Lung (tissue), 16 donors: ENCODE results near the gene DSG4. TPM values are rescaled to one million over a fixed set of nuclear protein-coding genes. Genes with fewer than 3 reads are reported as not detected.
"Not testable (repeated sequence)": the region's sequence is repeated elsewhere in the genome, so short reads cannot be mapped to it uniquely, and the experiment has no call there.

Source experiments
- ATAC-seq: fragments of 200-7000 bp; cut with Tn5 transposase; one replicate; pipeline ENCODE4 v1.9.1; 2020; ENCODE audit warnings: moderate number of reproducible peaks; ENCODE audit not compliant: insufficient read depth, low FRiP score
- DNase-seq, 3 donors: peaks; one replicate each; pipeline ENCODE4 v3.0.0-alpha.2; 2013 to 2017
- H3K27ac ChIP-seq, 2 donors: one replicate each; pipeline ENCODE4 v1.5.1; 2013; ENCODE audit warnings: mild to moderate bottlenecking in 2 of 2, moderate library complexity in 2 of 2, control low read depth in 1 of 2, inconsistent platforms in 1 of 2, low read depth in 1 of 2, low read length in 1 of 2
- H3K27me3 ChIP-seq, 3 donors: one replicate each; pipeline ENCODE4 v1.5.1; 2013; ENCODE audit warnings: low read length in 2 of 3; ENCODE audit not compliant: control insufficient read depth in 3 of 3, insufficient read depth in 3 of 3
- H3K36me3 ChIP-seq, 4 donors: one replicate each; pipeline ENCODE4 v1.5.1; 2013; ENCODE audit warnings: low read length in 4 of 4, mild to moderate bottlenecking in 1 of 4, moderate library complexity in 1 of 4; ENCODE audit not compliant: control insufficient read depth in 4 of 4, insufficient read depth in 4 of 4
- H3K4me1 ChIP-seq, 5 donors: one replicate each; pipeline ENCODE4 v1.5.1; 2013; ENCODE audit warnings: low read length in 5 of 5, mild to moderate bottlenecking in 2 of 5, moderate library complexity in 1 of 5; ENCODE audit not compliant: control insufficient read depth in 5 of 5, insufficient read depth in 5 of 5
- H3K4me3 ChIP-seq: one replicate; pipeline ENCODE4 v1.5.1; 2013; ENCODE audit warnings: mild to moderate bottlenecking, control low read depth, moderate library complexity
- H3K9ac ChIP-seq, 2 donors: one replicate each; pipeline ENCODE4 v1.5.1; 2013; ENCODE audit warnings: low read length in 2 of 2, control low read depth in 1 of 2; ENCODE audit not compliant: insufficient read depth in 1 of 2
- H3K9me3 ChIP-seq, 4 donors: one replicate each; pipeline ENCODE4 v1.5.1; 2013; ENCODE audit warnings: low read length in 3 of 4, mild to moderate bottlenecking in 1 of 4, moderate library complexity in 1 of 4; ENCODE audit not compliant: control insufficient read depth in 4 of 4, insufficient read depth in 3 of 4
- WGBS, 2 donors: extraction: QIAGEN DNeasy Blood & Tissue Kit; methylation state at CpG; one replicate each; pipeline ENCODE4 v1.1.7; 2013; 5-methylcytosine and 5-hydroxymethylcytosine counted together
- long read RNA-seq, 5 donors: transcript quantifications; one replicate each; lab custom pipeline, GENCODE V29; 2026
- polyA plus RNA-seq, 2 donors: library from polyadenylated mRNA; stranded (reverse); fragments of 200-250 nt; gene quantifications; one replicate each; pipeline ENCODE4 v1.2.1, GENCODE V29; 2013
- total RNA-seq, 2 donors: library from RNA; depleted of rRNA in 1 of 2; stranded (reverse); fragments of >200 nt in 1 of 2; gene quantifications; one replicate each; pipeline ENCODE4 v1.2.1, GENCODE V29; 2014 to 2021
- TF ChIP-seq, protein P1 (sequence below): IDR thresholded peaks from 2 replicates; pipeline ENCODE4 v1.5.1; 2012; ENCODE audit warnings: mild to moderate bottlenecking; ENCODE audit errors: control extremely low read depth, extremely low read depth
- donor health status: control.
- donor health status: control.
- donor health status: Bipolar disorder and iron deficiency.
- donor health status: healthy.
- donor health status: DM: yes; HTN: yes; CAD: no.

Gene DSG4
- not detected for total RNA-seq
- polyA plus RNA-seq = not detected
- long read RNA-seq, donor 1 = 0 reads
- long read RNA-seq, donor 2 = 0 reads
- long read RNA-seq, donor 3 = 0 reads
- long read RNA-seq, donor 4 = 0 reads
- long read RNA-seq, donor 5 = 0 reads

- TF ChIP-seq, protein P1, sequence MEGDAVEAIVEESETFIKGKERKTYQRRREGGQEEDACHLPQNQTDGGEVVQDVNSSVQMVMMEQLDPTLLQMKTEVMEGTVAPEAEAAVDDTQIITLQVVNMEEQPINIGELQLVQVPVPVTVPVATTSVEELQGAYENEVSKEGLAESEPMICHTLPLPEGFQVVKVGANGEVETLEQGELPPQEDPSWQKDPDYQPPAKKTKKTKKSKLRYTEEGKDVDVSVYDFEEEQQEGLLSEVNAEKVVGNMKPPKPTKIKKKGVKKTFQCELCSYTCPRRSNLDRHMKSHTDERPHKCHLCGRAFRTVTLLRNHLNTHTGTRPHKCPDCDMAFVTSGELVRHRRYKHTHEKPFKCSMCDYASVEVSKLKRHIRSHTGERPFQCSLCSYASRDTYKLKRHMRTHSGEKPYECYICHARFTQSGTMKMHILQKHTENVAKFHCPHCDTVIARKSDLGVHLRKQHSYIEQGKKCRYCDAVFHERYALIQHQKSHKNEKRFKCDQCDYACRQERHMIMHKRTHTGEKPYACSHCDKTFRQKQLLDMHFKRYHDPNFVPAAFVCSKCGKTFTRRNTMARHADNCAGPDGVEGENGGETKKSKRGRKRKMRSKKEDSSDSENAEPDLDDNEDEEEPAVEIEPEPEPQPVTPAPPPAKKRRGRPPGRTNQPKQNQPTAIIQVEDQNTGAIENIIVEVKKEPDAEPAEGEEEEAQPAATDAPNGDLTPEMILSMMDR = no peak
- no peaks in the 10 kb centered on the region for H3K9me3 ChIP-seq
- DNase-seq (no peak), ATAC-seq (no peak)
- H3K36me3 ChIP-seq = no peaks in the 10 kb centered on the region
- H3K27ac ChIP-seq = no peak within 1 kb of the TSS
- H3K4me3 ChIP-seq = no peak within 1 kb of the TSS
- no peaks in the 10 kb centered on the region for H3K27me3 ChIP-seq
- H3K9ac ChIP-seq = no peak within 1 kb of the TSS
- 88 to 93% methylated on average over 3 of the region's 3 CpGs for WGBS, 2 donors
- no peaks in the 10 kb centered on the region for H3K4me1 ChIP-seq
Observed at GRCh38 chr18:31376477-31376876, at the start of gene DSG4. Gene DSG4, plus strand, starts transcription at chr18:31376777. Its CDS starts 135 bp downstream, at chr18:31376912.

- H3K27me3 ChIP-seq = peaks cover 0 to 2% (median 0%) of the 10 kb centered on the region in 3 donors
- no peaks in the 10 kb centered on the region for H3K36me3 ChIP-seq
- H3K9me3 ChIP-seq = no peaks in the 10 kb centered on the region
- H3K9ac ChIP-seq = no peak overlapping the region
- TF ChIP-seq, protein P1 = no peak
- no peak overlapping the region for H3K27ac ChIP-seq
- WGBS, 2 donors = 80 to 85% methylated on average over 7 of the region's 7 CpGs
- H3K4me1 ChIP-seq = peaks cover 0 to 4% (median 0%) of the 10 kb centered on the region in 5 donors
- DNase-seq (no peak), ATAC-seq (no peak)
- H3K4me3 ChIP-seq = no peak overlapping the region
Observed at GRCh38 chr18:31329787-31330438, 46.7 kb upstream of the DSG4 start.

DNA sequence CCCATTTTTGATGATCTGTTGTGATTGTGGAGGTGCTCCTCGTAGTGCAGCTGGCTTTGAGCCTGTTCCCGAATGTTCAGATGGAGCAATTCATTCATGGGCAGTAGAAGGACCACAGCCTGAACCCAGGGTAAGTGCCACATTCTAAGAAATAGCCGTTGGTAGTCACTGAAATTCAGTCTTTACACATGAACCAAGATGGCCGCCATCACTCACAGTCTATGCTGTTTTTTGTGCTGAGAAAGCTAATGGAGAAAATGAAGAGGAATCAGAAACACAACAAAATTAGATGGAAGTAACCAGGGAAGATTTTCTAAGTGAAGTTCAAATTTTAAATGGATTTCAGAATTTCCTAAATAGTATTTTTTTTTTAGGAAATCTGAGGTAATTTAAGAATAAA is 33.1 kb upstream of the DSG4 start:
- DNase-seq (no peak), ATAC-seq (no peak)
- no peaks in the 10 kb centered on the region for H3K4me1 ChIP-seq
- H3K9me3 ChIP-seq = no peaks in the 10 kb centered on the region
- 88 to 93% methylated on average over 4 of the region's 4 CpGs for WGBS, 2 donors
- TF ChIP-seq, protein P1 = no peak
- H3K36me3 ChIP-seq = no peaks in the 10 kb centered on the region
- no peaks in the 10 kb centered on the region for H3K27me3 ChIP-seq
- no peak overlapping the region for H3K9ac ChIP-seq
- H3K4me3 ChIP-seq = no peak overlapping the region
- H3K27ac ChIP-seq = no peak overlapping the region

- WGBS, 2 donors = 46 to 50% methylated on average over 4 of the region's 17 CpGs
- ATAC-seq, H3K4me3 ChIP-seq, H3K27me3 ChIP-seq, H3K4me1 ChIP-seq, H3K9ac ChIP-seq, H3K9me3 ChIP-seq, DNase-seq, H3K27ac ChIP-seq, H3K36me3 ChIP-seq: not testable (repeated sequence)
Observed at GRCh38 chr18:31353336-31353735, 23.2 kb upstream of the DSG4 start.
